ENCODE results near the gene EYA2.
"Not testable (repeated sequence)": the region's sequence is repeated elsewhere in the genome, so short reads cannot be mapped to it uniquely, and the experiment has no call there.

Gene EYA2

DNA sequence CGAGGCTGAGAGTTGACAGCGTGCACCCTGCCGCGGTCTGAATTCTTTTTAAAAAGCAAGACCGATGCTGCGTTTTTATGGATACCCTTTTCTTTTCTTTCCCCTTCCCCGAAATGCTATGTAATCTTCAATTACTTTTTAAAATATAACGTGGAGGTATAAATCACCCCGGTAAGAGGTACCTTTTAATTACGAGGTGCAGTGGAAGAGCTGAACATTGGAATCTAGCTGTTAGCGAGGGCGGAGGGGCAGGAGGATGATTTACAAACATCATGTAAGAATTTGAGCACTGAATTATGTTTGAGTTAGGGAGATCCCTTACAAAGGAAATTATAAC is 1.2 kb downstream of the EYA2 start:
- DNase-seq = no peak

- no peak for DNase-seq
These were observed 2.8 kb downstream of the EYA2 start for GRCh38 chr20:46897328-46897880.

DNA sequence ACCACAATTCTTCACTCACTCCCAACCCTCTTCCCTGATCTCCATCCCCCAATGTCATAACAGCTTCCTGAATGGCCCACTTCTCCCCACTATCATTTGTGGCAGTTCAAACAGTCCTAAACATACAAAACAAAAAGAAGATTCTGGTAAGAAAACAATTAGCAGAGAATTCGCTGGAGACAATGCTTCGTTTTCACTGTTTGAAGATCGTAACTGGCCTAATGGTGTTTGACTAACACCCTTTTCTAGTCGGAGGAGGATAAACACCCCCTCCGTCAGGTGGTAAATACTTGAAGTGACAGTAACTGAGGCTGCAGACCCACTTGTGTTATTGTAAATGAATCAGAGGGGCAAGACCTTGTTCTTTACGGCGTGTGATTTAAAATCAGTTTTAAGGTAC is 3.8 kb downstream of the EYA2 start:
- DNase-seq = no peak

- DNase-seq = no peak
These were observed 5.0 kb downstream of the EYA2 start for GRCh38 chr20:46899621-46900020.

GRCh38 chr20:46900086-46900485 is 5.4 kb downstream of the EYA2 start:
- no peak for DNase-seq

GRCh38 chr20:46900826-46901225 is 6.2 kb downstream of the EYA2 start:
- no peak for DNase-seq

DNA sequence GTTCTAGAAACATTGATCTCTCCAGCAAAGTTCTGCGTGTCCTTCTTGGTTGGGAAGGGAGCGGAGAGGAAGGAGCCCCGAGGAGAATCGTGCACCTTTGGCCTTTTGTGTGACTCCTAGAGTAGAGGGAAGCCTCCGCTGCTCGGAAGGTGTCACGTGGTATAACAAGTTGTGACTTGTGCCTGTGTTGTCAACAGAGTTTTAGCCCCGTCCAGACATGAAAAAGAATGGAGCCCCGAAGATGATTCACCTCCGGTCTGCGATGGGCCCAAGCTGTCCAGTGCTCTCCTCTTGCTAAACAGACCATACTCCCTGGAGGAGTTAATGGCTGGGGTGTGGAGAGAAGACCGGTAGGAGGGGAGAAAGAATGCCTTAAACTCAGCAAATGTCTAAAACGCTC is 7.0 kb downstream of the EYA2 start:
- DNase-seq = no peak

DNA sequence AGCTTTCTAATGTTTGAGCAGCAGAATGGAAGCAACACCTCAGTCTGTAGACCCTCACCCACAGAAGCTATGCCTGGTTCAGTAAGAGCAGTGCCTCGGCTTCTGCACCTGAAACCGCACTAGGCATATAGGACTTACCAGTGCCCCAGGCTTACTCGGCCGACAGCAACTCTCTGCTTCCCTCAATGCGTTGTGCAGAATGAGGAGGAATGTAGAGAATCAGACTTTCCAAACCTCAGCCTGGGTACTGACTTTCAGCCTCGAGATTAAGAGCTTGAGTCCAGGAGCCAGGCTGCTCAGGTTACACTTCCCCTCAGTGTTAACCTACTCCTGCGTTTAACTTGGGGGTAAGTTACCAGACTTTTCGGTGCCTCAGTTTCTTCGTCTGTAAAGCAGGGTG is 8.6 kb downstream of the EYA2 start:
- no peak for DNase-seq

GRCh38 chr20:46903937-46904336 is 9.3 kb downstream of the EYA2 start:
- DNase-seq = no peak

DNA sequence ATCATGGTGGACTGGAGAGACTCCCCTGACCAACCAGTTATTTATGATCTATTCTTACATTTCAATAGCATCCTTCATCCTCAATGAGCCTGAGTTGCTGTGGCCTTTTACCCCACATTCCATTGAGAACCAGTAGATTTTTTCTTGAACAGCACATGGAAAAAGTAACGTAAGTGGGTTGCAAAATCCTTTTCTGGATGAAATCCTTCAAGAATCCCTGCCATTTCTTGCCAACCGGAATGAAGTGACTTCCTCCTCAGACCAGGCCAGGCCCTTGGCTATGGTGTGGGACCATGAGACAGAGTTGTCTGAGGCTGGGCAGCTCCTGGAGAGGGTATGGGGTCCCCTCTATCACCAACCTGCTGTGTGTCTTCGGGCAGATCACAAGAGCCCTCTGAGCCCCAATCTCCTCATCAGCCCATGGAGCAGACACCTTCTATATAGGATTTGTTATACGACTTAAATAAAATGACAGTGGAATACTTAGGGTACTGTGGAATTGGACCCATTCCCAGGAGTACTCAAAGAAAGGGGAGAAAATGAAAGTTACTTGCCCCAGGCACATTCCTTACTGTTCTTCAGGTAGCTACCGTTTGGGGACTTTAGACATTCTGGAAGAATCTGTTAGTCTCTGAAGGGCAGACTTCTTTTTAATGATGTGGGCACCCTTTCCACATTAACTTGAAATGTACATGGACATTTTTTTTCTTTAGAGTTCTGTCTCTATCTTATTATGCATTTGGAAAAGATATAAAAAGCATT is 10.9 kb downstream of the EYA2 start:
- DNase-seq = no peak

DNA sequence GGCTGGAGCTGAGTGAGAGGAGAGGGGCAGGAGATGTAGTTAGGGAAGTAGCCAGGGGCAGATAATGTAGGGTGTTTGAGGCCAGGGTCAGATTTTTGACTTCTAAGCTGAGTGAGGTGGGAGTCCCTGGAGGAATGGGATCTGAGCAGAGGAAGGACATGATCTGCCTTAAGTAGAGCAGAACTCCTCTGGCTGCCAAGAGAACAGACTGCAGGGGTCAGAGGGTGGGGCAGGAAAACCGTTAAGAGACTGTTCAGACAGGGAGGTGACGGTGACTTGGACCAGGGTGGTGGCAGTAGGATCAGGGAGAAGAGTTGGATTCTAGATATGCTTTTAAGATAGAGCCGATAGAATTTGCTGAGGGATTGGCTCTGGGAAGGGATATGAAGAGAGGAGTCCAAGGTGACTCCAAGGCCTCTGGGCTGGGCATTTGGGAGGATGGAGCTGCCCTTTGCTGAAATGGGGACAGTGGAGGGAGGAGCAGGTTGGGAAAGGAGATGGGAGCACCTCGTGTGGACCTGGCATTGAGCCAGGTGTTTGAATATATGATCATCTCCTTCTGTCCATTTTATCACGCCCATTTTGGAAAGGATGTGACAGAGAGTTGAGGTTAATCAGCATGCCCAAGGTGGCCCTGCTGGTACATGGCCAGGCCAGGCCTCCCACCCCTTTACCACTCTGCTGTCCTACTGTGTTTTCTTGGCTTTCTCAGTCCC is 18.8 kb downstream of the EYA2 start:
- no peak for DNase-seq

DNA sequence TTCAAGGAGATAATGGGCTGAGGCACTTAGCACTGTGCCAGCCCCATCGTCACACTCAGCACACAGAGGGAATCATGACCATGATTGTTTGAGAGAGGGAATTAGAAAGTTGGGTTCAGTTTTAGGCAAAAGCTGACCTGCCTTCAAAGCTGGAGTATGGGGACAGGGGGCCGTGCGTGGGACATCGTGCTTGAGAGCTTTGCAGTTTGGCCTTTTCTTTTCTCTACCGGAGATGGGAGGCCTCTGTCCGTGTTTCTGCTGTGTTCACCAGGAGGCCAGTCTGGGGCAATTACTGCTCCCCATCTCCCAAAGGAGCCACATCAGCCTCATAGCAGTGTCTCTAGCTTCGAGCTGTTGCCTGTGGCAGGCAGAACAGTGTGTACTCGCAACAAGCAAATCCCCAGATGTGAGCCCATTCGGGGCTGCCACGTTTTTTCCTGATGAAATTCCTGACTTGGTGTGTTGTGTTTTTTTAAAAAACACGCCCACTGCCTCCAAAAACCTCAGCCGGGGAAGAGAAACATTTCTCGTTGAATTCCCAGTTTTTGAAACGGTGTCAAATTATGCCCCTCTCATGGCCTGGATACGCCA is 20.2 kb downstream of the EYA2 start:
- no peak for DNase-seq

- DNase-seq = no peak
These were observed 21.1 kb downstream of the EYA2 start for GRCh38 chr20:46915575-46916257.

DNA sequence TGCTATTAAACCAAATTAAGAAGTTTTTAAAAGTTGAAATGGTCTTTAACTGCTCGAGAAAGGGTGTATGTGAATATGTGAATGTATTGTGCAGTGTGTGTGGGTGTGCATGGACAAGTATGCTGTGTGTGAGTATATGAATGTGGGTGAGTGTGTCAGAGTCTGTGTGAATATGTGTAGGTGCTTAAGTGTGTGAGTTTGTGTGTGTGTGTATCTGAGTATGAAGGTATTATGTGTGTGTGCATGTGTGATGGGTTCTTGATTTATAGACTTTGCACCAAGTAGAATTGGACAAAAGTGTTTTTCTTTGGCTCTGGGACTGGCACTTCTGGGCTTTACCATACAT is 21.6 kb downstream of the EYA2 start:
- no peak for DNase-seq

DNA sequence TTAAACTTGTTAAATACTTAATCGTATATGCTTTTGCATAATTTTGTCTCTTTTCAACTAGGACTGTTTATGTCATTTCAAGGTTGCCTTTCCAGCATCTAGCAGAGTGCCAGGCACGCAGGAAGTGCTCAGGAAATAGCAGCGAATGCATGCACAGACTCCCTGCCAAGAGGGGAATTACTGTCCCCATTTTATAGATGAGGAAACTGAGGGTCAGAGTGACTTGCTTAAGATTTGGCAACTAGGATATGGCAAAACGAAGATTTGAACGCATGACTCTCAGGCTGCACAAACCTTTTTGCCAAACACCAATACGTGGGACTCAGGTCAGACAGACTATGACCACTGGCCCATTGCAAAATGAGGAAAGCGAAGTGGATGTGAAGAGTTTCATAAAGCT is 22.5 kb downstream of the EYA2 start:
- DNase-seq = no peak

DNA sequence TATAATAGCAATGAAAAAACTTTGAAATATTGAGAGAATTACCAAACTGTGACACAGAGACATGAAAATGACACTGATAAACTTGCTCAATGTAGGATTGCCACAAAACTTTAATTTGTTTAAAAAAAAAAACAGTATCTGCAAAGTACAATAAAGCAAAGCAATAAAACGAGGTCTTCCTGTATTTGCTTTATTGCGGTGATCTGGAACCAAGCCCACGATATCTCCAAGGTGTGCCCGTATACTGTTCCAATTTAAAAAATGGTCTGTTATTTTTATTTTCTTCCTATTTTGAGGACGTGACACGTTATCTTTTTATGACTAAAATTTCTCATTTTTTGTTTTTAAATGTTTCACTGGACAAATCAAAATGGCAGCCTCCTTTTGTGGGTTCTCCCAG is 25.5 kb downstream of the EYA2 start:
- no peak for DNase-seq

- DNase-seq = not testable (repeated sequence)
These were observed 28.2 kb downstream of the EYA2 start for GRCh38 chr20:46922841-46923240.

DNA sequence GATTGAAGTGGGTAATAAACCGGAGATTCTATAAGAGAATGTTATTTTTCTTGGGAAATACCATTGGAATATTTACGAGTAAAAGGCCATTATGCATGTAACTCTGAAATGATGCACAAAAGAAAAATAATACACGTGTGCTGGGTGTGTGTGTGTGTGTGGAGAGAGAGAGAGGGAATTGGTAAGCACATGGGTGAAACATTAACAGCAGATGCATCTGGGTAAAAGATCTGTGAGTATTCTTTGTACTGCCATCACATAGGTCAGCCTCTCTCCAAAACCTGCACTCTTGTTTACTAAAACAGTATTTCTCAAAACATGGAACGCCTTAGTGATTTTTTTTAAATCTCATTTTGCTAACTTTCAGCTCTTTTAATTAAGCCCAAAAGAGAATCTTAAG is 28.9 kb downstream of the EYA2 start:
- no peak for DNase-seq

DNA sequence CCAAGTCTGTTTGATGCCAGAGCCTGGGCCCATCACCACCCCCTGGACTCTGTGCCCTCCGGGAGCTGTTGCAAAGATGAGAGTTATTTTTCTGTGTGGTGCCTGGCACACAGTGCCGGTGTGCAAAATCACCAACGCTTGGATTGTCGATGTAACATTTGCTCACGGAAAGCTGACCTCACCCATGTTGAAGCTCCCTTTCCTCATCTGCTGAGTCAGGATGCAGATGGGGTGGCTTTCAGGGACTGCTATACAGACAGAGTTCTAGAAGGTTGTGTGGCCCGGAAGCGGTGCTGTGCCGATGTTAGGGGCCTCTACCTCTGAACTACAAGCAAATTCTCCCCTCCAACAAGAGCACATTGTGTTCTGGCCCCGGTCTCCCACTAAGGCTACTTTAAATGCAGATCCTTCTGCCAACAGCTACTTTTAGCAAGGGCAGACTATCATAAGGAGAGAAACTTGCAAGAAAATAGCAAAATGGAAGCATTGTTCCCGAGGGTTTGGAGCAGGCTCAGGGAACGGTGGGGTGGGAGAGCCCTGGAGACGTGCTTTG is 34.0 kb downstream of the EYA2 start:
- no peak for DNase-seq

GRCh38 chr20:46929902-46930301 is 35.3 kb downstream of the EYA2 start:
- DNase-seq = no peak

DNA sequence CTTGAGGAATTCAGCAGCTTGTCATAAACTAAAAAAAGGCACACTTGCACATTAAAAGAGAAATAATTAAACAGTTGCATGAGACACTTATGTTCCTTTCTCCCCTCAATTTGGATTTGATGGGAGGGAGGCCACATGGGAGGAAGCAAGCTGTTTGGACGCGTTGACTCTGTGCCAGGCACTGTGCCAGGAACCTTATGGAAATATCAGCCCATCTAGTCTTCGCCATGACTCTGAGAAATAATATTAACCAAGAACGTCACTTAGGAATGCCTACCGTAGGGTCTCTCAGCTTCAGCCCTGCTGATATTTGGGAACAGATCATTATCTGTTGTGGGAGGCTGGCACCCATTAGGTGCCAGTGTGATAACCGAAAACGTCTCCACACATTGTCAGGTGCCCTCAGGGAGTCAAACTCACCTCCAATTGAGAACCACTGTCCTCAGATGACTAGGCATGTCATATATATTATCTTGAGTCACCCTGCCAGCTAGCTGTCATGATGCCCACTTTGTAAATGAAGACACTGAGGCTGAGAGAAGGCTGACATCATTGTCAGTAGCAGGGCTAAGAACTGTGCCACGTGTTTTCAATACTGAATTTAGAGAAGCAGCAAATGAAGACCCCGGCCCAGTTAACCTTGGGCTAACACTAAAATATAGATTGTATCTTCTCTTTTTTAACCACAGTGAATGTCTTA is 36.1 kb downstream of the EYA2 start:
- DNase-seq = no peak

GRCh38 chr20:46931699-46932098 is 37.1 kb downstream of the EYA2 start:
- no peak for DNase-seq

DNA sequence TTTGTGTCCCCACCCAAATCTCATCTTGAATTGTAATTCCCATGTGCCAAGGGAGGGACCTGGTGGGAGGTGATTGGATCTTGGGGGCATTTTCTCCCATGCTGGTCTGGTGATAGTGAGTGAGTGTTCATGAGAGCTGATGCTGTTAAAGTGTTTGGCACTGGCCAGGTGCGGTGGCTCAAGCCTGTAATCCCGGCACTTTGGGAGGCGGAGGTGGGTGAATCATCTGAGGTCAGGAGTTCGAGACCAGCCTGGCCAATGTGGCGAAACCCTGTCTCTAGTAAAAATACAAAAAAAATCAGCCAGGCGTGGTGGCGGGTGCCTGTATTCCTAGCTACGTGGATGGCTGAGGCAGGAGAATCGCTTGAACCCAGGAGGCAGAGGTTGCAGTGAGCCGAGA is 37.8 kb downstream of the EYA2 start:
- not testable (repeated sequence) for DNase-seq
